DND-41 (cell line): ENCODE measurements around the gene MICAL2.
A peak's percentile ranks its signal among the peaks of the same experiment; 100 is the strongest.

ENCODE experiments used
- ATAC-seq: fragments of 200-7000 bp; cut with Tn5 transposase; 3 replicates; pipeline ENCODE4 v1.9.1; 2021; ENCODE audit warnings: low read depth; ENCODE audit not compliant: insufficient read depth
- DNase-seq: peaks from one replicate; pipeline ENCODE4 v3.0.0-alpha.2; 2020
- H2AFZ ChIP-seq: 2 replicates; pipeline ENCODE4 v1.6.0; 2012; ENCODE audit warnings: low read depth, low read length
- H3K27ac ChIP-seq: 2 replicates; pipeline ENCODE4 v1.5.1; 2012; ENCODE audit warnings: low read length, inconsistent platforms
- H3K27me3 ChIP-seq: fragments of 200-600 bp; sonication (generic); 2 replicates; pipeline ENCODE4 v1.6.0; 2012; ENCODE audit warnings: low read length, mild to moderate bottlenecking, inconsistent platforms; ENCODE audit not compliant: insufficient read depth, poor library complexity
- H3K36me3 ChIP-seq: 2 replicates; pipeline ENCODE4 v1.5.1; 2012; ENCODE audit warnings: low read length, inconsistent platforms; ENCODE audit not compliant: insufficient read depth
- H3K4me1 ChIP-seq: 2 replicates; pipeline ENCODE4 v1.5.1; 2012; ENCODE audit warnings: mild to moderate bottlenecking, low read length; ENCODE audit not compliant: insufficient read depth
- H3K4me2 ChIP-seq: 2 replicates; pipeline ENCODE4 v1.6.0; 2012; ENCODE audit warnings: mild to moderate bottlenecking, moderate library complexity, low read length, inconsistent platforms; ENCODE audit not compliant: insufficient read depth
- H3K4me3 ChIP-seq, 2 experiments: fragments of 200-600 bp in 1 of 2; shearing (Covaris generic) in 1 of 2; 2 replicates each; pipeline ENCODE4 v1.5.1; 2012 to 2016; ENCODE audit warnings: inconsistent platforms in 2 of 2, low read length in 2 of 2, mild to moderate bottlenecking in 2 of 2, low read depth in 1 of 2, moderate library complexity in 1 of 2
- H3K79me2 ChIP-seq: 2 replicates; pipeline ENCODE4 v1.6.0; 2012; ENCODE audit warnings: low read length, inconsistent platforms; ENCODE audit not compliant: insufficient read depth
- H3K9ac ChIP-seq: 2 replicates; pipeline ENCODE4 v1.6.0; 2012; ENCODE audit warnings: low read depth, mild to moderate bottlenecking, inconsistent platforms, low read length, moderate library complexity
- H3K9me3 ChIP-seq: 2 replicates; pipeline ENCODE4 v1.5.1; 2012; ENCODE audit warnings: low read length, moderate library complexity, mild to moderate bottlenecking, inconsistent platforms; ENCODE audit not compliant: insufficient read depth, severe bottlenecking
- H4K20me1 ChIP-seq: 2 replicates; pipeline ENCODE4 v1.6.0; 2012; ENCODE audit warnings: low read length; ENCODE audit not compliant: insufficient read depth
- EZH2 ChIP-seq: IDR thresholded peaks from 3 replicates; pipeline ENCODE4 v1.6.1; 2012; ENCODE audit warnings: borderline replicate concordance, low read depth, mild to moderate bottlenecking, moderate library complexity, low read length, inconsistent platforms; ENCODE audit not compliant: severe bottlenecking
- TF ChIP-seq, protein P1 (sequence below): IDR thresholded peaks from 2 replicates; pipeline ENCODE4 v1.5.1; 2012; ENCODE audit warnings: borderline replicate concordance, low read length, moderate library complexity, mild to moderate bottlenecking; ENCODE audit not compliant: poor library complexity, severe bottlenecking; ENCODE audit errors: extremely low read depth

Gene MICAL2, protein sequence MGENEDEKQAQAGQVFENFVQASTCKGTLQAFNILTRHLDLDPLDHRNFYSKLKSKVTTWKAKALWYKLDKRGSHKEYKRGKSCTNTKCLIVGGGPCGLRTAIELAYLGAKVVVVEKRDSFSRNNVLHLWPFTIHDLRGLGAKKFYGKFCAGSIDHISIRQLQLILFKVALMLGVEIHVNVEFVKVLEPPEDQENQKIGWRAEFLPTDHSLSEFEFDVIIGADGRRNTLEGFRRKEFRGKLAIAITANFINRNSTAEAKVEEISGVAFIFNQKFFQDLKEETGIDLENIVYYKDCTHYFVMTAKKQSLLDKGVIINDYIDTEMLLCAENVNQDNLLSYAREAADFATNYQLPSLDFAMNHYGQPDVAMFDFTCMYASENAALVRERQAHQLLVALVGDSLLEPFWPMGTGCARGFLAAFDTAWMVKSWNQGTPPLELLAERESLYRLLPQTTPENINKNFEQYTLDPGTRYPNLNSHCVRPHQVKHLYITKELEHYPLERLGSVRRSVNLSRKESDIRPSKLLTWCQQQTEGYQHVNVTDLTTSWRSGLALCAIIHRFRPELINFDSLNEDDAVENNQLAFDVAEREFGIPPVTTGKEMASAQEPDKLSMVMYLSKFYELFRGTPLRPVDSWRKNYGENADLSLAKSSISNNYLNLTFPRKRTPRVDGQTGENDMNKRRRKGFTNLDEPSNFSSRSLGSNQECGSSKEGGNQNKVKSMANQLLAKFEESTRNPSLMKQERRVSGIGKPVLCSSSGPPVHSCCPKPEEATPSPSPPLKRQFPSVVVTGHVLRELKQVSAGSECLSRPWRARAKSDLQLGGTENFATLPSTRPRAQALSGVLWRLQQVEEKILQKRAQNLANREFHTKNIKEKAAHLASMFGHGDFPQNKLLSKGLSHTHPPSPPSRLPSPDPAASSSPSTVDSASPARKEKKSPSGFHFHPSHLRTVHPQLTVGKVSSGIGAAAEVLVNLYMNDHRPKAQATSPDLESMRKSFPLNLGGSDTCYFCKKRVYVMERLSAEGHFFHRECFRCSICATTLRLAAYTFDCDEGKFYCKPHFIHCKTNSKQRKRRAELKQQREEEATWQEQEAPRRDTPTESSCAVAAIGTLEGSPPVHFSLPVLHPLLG

DNA sequence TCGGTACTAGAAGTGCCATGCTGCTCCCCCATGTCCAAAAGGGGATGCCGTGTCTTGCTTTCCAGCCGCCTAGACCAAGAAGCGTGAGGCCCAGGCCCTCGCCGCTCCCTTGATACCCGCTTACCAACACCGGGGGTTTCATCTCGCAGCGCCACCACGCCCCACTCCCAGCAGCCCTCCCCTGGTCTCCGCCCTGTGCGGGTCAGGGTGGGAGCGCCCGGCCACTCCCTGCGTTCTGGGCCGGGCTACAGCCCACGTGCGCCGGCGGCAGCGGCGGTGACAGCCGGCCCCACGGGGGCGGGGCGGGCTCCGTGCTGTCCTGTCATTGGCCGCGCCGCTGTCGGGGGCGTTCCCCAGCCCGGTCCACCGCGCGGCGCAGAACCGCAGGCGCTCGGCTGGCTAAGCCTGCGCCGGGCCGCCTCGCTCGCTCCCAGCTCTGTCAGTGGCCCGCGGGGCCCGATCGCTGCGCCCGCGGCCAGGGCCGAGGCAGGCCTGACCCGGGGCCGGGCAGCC is at the start of gene MICAL2:
Gene MICAL2 (plus strand): TSS at position 390 of the 513 bp plus-strand sequence. CDS start 51,566 bp downstream, outside the sequence.
- Histone ChIP-seq H3K4me1 (peaks cover 16% of the 10 kb centered on the region), H3K9ac (peak within 1 kb of the TSS; percentile 21; the same call in 1 of the 2 replicates), H3K4me3 (peak within 1 kb of the TSS in 1 of 2 experiments; percentile 53; a peak in 2 of 4 replicates), H2AFZ (peak within 1 kb of the TSS; percentile 64; the same call in 1 of the 2 replicates), H3K36me3 (no peaks in the 10 kb centered on the region), H3K79me2 (no peaks in the 10 kb centered on the region), H3K9me3 (no peaks in the 10 kb centered on the region), H3K4me2 (peak within 1 kb of the TSS; percentile 83), H4K20me1 (no peaks in the 10 kb centered on the region), H3K27ac (no peak within 1 kb of the TSS), H3K27me3 (no peaks in the 10 kb centered on the region)
- peak; percentile 98 for ATAC-seq
- no peak for TF ChIP-seq EZH2
- TF ChIP-seq, protein P1, sequence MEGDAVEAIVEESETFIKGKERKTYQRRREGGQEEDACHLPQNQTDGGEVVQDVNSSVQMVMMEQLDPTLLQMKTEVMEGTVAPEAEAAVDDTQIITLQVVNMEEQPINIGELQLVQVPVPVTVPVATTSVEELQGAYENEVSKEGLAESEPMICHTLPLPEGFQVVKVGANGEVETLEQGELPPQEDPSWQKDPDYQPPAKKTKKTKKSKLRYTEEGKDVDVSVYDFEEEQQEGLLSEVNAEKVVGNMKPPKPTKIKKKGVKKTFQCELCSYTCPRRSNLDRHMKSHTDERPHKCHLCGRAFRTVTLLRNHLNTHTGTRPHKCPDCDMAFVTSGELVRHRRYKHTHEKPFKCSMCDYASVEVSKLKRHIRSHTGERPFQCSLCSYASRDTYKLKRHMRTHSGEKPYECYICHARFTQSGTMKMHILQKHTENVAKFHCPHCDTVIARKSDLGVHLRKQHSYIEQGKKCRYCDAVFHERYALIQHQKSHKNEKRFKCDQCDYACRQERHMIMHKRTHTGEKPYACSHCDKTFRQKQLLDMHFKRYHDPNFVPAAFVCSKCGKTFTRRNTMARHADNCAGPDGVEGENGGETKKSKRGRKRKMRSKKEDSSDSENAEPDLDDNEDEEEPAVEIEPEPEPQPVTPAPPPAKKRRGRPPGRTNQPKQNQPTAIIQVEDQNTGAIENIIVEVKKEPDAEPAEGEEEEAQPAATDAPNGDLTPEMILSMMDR: no peak
- DNase-seq: peak; percentile 88

DNA sequence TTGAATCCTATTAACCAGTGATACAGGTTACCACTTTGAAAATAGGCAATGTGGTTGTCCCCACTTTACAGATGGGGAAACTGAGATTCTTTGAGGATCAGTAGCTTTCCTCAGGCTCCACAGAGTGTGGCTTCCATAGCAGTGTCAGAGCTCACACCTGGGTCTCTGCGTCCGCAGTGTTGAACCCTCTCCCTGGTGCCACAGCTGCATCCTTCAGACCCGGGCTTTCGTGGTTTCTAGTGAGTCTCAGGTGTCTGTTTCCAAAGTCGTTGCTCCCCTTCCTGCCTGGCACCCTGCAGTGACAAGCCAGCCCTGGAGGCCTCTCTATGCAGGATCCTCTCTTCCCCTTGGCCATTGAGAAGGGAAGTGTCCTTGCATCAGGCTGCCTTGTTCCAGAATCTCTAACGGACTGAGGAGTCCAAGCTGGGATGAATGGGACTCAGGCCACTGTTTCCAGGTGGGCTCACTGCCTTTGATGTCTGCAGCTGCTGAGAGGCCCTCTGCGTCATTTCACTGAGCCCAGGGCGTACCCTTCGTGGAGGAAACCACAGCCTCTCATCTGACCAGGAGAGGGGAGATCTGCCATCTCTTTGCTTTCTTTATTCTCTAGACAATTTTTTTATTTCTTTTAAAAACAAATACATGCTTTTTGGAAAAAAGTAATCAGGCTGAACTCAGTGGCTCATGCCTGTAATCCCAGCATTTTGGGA is 48.4 kb upstream of the MICAL2 start:
- Histone ChIP-seq H2AFZ (no peak overlapping the region), H3K9ac (no peak overlapping the region), H3K9me3 (no peaks in the 10 kb centered on the region), H3K27me3 (no peaks in the 10 kb centered on the region), H3K27ac (peak overlapping the region; percentile 68), H3K4me2 (peak overlapping the region; percentile 40), H3K36me3 (no peaks in the 10 kb centered on the region), H3K79me2 (no peaks in the 10 kb centered on the region), H4K20me1 (no peaks in the 10 kb centered on the region), H3K4me3 (no peak overlapping the region), H3K4me1 (peaks cover 29% of the 10 kb centered on the region)
- no peak for TF ChIP-seq EZH2
- TF ChIP-seq, protein P1: no peak
- DNase-seq (peak; percentile 87), ATAC-seq (peak; percentile 93)

DNA sequence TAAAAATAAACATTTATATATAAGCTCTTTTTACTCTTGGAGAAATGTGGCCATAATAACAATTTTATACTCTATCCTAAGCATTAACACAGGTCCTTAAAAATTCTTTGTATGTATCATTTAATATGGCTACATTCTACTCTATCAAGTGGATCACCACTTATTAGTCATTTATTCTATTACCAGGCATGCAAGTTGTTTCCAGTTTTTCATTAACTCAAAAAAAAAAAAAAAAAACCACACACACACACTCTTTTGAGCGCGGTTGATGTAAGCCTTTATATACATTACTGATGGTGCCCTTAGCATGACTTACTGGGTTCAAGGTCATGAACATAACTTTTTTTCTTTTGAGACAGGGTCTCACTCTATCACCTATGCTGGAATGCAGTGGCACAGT is 47.1 kb upstream of the MICAL2 start:
- Histone ChIP-seq H3K4me3 (no peak overlapping the region), H3K4me2 (no peak overlapping the region), H3K27me3 (no peaks in the 10 kb centered on the region), H3K27ac (no peak overlapping the region), H4K20me1 (no peaks in the 10 kb centered on the region), H3K36me3 (no peaks in the 10 kb centered on the region), H3K9me3 (no peaks in the 10 kb centered on the region), H3K79me2 (no peaks in the 10 kb centered on the region), H3K4me1 (peaks cover 29% of the 10 kb centered on the region), H2AFZ (no peak overlapping the region), H3K9ac (no peak overlapping the region)
- ATAC-seq: no peak
- DNase-seq: no peak
- TF ChIP-seq, protein P1: no peak
- no peak for TF ChIP-seq EZH2
